CD14-positive monocyte (primary cell): ENCODE data around the gene ZMYM1. TPM values are rescaled to one million over a fixed set of nuclear protein-coding genes. Genes with fewer than 3 reads are reported as not detected.
"Not testable (repeated sequence)": the region's sequence is repeated elsewhere in the genome, so short reads cannot be mapped to it uniquely, and the experiment has no call there.

Source experiments
- DNase-seq, 3 donors: peaks; one replicate each; pipeline ENCODE4 v3.0.0-alpha.2; 2011 to 2022
- H2AFZ ChIP-seq: 2 replicates; pipeline ENCODE4 v1.6.0; 2012; ENCODE audit warnings: mild to moderate bottlenecking, low read depth, low read length, inconsistent platforms; ENCODE audit not compliant: insufficient read depth, poor library complexity, severe bottlenecking
- H3K27ac ChIP-seq, 2 donors: 1 replicate in 1 of 2; 2 replicates in 1 of 2; pipeline ENCODE4 v1.5.1; 2012 to 2013; ENCODE audit warnings: low read length in 2 of 2, control low read depth in 1 of 2, inconsistent platforms in 1 of 2, low read depth in 1 of 2, mild to moderate bottlenecking in 1 of 2
- H3K27me3 ChIP-seq, 2 donors: one replicate each; pipeline versions ENCODE4 v1.6.0 to v1.6.1; 2011 to 2013; ENCODE audit warnings: low read length in 2 of 2; ENCODE audit not compliant: control insufficient read depth in 2 of 2, insufficient read depth in 2 of 2
- H3K36me3 ChIP-seq, 2 donors: replicated peaks in 1 of 2; 1 replicate in 1 of 2; 2 replicates in 1 of 2; pipeline versions ENCODE4 v1.5.1 to v1.6.1; 2012 to 2013; ENCODE audit warnings: low read length in 2 of 2, control low read depth in 1 of 2, inconsistent platforms in 1 of 2, mild to moderate bottlenecking in 1 of 2; ENCODE audit not compliant: insufficient read depth in 2 of 2, control insufficient read depth in 1 of 2
- H3K4me1 ChIP-seq, 2 donors: 1 replicate in 1 of 2; 2 replicates in 1 of 2; pipeline versions ENCODE4 v1.5.1 to v1.6.1; 2012 to 2013; ENCODE audit warnings: low read length in 2 of 2, control low read depth in 1 of 2, inconsistent platforms in 1 of 2, mild to moderate bottlenecking in 1 of 2, moderate library complexity in 1 of 2; ENCODE audit not compliant: insufficient read depth in 2 of 2, control insufficient read depth in 1 of 2
- H3K4me2 ChIP-seq: replicated peaks from 2 replicates; pipeline ENCODE3; 2012; ENCODE audit warnings: low read length, moderate library complexity, mild to moderate bottlenecking; ENCODE audit not compliant: poor library complexity, severe bottlenecking; ENCODE audit errors: extremely low read depth
- H3K4me3 ChIP-seq, 3 experiments: fragments of 200-600 bp in 1 of 3; sonication (generic) in 1 of 3; replicated peaks in 1 of 3; 1 replicate in 2 of 3; 2 replicates in 1 of 3; pipeline ENCODE4 v1.5.1; 2011 to 2013; ENCODE audit warnings: low read length in 3 of 3, mild to moderate bottlenecking in 3 of 3, control low read depth in 2 of 3, low read depth in 2 of 3, inconsistent platforms in 1 of 3, moderate library complexity in 1 of 3
- H3K79me2 ChIP-seq: 2 replicates; pipeline ENCODE4 v1.6.0; 2012; ENCODE audit warnings: mild to moderate bottlenecking, control low read depth, inconsistent platforms, low read length, moderate library complexity; ENCODE audit not compliant: insufficient read depth
- H3K9ac ChIP-seq: 2 replicates; pipeline ENCODE4 v1.6.0; 2017; ENCODE audit warnings: low read length, mild to moderate bottlenecking; ENCODE audit not compliant: insufficient read depth, poor library complexity, severe bottlenecking
- H3K9me3 ChIP-seq, 2 donors: replicated peaks in 1 of 2; 1 replicate in 1 of 2; 2 replicates in 1 of 2; pipeline versions ENCODE4 v1.5.1 to v1.6.1; 2012 to 2013; ENCODE audit warnings: low read length in 2 of 2, control low read depth in 1 of 2; ENCODE audit not compliant: control insufficient read depth in 1 of 2, insufficient read depth in 1 of 2
- H4K20me1 ChIP-seq: 2 replicates; pipeline ENCODE4 v1.6.0; 2012; ENCODE audit warnings: mild to moderate bottlenecking, low read length, control low read depth, moderate library complexity; ENCODE audit not compliant: insufficient read depth
- H3K27ac Mint-ChIP-seq, 7 donors: one replicate each; pipeline ENCODE4 v1.8.0; 2020; ENCODE audit warnings: mild to moderate bottlenecking in 7 of 7, mixed read lengths in 7 of 7, moderate library complexity in 6 of 7, inconsistent platforms in 2 of 7
- H3K27me3 Mint-ChIP-seq, 3 donors: one replicate each; pipeline ENCODE4 v1.8.0; 2021 to 2022; ENCODE audit warnings: low read depth in 3 of 3, mild to moderate bottlenecking in 3 of 3, mixed read lengths in 3 of 3, moderate library complexity in 3 of 3, inconsistent platforms in 1 of 3
- H3K36me3 Mint-ChIP-seq, 2 donors: one replicate each; pipeline ENCODE4 v1.8.0; 2020; ENCODE audit warnings: mixed read lengths in 2 of 2, inconsistent platforms in 1 of 2, mild to moderate bottlenecking in 1 of 2
- H3K4me1 Mint-ChIP-seq: one replicate; pipeline ENCODE4 v1.8.0; 2020; ENCODE audit warnings: mild to moderate bottlenecking, mixed read lengths
- H3K4me3 Mint-ChIP-seq, 2 donors: one replicate each; pipeline ENCODE4 v1.8.0; 2020; ENCODE audit warnings: mild to moderate bottlenecking in 2 of 2, mixed read lengths in 2 of 2, moderate library complexity in 1 of 2
- H3K9me3 Mint-ChIP-seq, 7 donors: one replicate each; pipeline ENCODE4 v1.8.0; 2020 to 2022; ENCODE audit warnings: mixed read lengths in 7 of 7, mild to moderate bottlenecking in 6 of 7, moderate library complexity in 6 of 7, inconsistent platforms in 2 of 7
- WGBS: methylation state at CpG from one replicate; pipeline ENCODE4 v1.1.5; 2013; ENCODE audit warnings: missing lambda C conversion rate; ENCODE audit not compliant: insufficient coverage; 5-methylcytosine and 5-hydroxymethylcytosine counted together
- intact Hi-C, 2 donors: fragments of 100-400 bp; cut with micrococcal nuclease; formaldehyde crosslinking; loops; one replicate each; pipeline versions ENCODE4 v1.15.0 to v1.15.1; 2023
- polyA plus RNA-seq, 3 donors: library from polyadenylated mRNA; depleted of rRNA in 1 of 3; unstranded in 2 of 3; stranded (reverse) in 1 of 3; fragments of 300-500 nt in 2 of 3; fragments of >200 nt in 1 of 3; fragmentation: Illumina TruSeq in 2 of 3; gene quantifications; 1 replicate in 2 of 3; 2 replicates in 1 of 3; pipeline ENCODE4 v1.2.3, GENCODE V29; 2012 to 2021
- TF ChIP-seq, protein P1 (sequence below): fragments of 200-600 bp; IDR thresholded peaks from one replicate; pipeline ENCODE4 v1.8.0; 2022; ENCODE audit warnings: antibody characterized with exemption, mild to moderate bottlenecking

The ZMYM1 gene
- polyA plus RNA-seq, 3 donors, result 3.4 to 6.1 (median 4.5) TPM

DNA sequence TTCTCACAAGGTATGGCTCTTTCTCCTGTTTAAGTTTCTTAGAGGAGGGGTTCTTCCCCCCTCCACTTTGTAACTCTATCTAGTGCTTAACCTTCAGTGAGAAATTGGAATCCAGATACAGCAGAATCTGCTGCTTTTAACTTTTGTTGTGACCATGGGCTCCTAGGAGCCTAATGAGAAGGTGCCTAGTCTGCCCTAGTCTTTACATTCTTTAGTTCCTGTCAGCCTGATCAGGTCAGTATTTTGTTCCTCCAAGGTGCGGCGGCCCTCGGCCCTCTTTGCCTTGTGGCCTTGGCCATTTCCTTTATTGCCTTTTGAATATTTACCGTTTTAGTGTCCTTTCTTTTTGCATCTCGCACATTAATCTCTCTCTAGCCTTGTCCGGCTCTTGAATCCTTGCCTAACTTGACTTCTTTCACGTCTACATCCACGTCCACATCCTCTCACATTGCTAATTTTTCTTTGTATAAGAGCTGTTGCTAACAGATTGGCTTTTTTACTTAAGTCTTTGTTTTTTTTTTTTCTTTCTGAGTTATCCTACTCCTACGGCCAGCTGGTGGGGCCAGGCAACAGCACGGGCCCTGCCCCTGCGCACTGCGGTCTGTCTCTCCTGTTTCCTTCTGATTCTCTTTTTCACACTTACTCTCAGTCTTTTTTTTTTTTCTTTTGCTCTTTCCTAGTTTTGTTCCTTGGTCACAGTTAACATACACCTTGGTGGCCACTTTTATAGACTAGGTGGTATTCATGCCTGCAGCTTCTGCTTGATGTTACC is 64.7 kb downstream of the ZMYM1 start:
- intact Hi-C loops, result no loop called here
- 94% methylated on average over 8 of the region's 12 CpGs for WGBS
- TF ChIP-seq, protein P1, sequence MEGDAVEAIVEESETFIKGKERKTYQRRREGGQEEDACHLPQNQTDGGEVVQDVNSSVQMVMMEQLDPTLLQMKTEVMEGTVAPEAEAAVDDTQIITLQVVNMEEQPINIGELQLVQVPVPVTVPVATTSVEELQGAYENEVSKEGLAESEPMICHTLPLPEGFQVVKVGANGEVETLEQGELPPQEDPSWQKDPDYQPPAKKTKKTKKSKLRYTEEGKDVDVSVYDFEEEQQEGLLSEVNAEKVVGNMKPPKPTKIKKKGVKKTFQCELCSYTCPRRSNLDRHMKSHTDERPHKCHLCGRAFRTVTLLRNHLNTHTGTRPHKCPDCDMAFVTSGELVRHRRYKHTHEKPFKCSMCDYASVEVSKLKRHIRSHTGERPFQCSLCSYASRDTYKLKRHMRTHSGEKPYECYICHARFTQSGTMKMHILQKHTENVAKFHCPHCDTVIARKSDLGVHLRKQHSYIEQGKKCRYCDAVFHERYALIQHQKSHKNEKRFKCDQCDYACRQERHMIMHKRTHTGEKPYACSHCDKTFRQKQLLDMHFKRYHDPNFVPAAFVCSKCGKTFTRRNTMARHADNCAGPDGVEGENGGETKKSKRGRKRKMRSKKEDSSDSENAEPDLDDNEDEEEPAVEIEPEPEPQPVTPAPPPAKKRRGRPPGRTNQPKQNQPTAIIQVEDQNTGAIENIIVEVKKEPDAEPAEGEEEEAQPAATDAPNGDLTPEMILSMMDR, result no peak
- Mint-ChIP-seq H3K27me3 (peaks cover 0 to 7% (median 2%) of the 10 kb centered on the region in 3 donors), H3K4me3 (no peak overlapping the region), H3K9me3 (peaks cover 0 to 2% (median 0%) of the 10 kb centered on the region in 7 donors), H3K4me1 (no peaks in the 10 kb centered on the region), H3K36me3 (no peaks in the 10 kb centered on the region), H3K27ac (no peak overlapping the region)
- no peak overlapping the region for H2AFZ ChIP-seq
- no peak overlapping the region for H3K4me2 ChIP-seq
- no peak for DNase-seq
- no peaks in the 10 kb centered on the region for H3K36me3 ChIP-seq
- H3K4me1 ChIP-seq, result no peaks in the 10 kb centered on the region
- no peaks in the 10 kb centered on the region for H3K9me3 ChIP-seq
- no peak overlapping the region for H3K4me3 ChIP-seq
- no peak overlapping the region for H3K27ac ChIP-seq
- no peaks in the 10 kb centered on the region for H4K20me1 ChIP-seq
- no peaks in the 10 kb centered on the region for H3K79me2 ChIP-seq
- no peak overlapping the region for H3K9ac ChIP-seq
- no peaks in the 10 kb centered on the region for H3K27me3 ChIP-seq

DNA sequence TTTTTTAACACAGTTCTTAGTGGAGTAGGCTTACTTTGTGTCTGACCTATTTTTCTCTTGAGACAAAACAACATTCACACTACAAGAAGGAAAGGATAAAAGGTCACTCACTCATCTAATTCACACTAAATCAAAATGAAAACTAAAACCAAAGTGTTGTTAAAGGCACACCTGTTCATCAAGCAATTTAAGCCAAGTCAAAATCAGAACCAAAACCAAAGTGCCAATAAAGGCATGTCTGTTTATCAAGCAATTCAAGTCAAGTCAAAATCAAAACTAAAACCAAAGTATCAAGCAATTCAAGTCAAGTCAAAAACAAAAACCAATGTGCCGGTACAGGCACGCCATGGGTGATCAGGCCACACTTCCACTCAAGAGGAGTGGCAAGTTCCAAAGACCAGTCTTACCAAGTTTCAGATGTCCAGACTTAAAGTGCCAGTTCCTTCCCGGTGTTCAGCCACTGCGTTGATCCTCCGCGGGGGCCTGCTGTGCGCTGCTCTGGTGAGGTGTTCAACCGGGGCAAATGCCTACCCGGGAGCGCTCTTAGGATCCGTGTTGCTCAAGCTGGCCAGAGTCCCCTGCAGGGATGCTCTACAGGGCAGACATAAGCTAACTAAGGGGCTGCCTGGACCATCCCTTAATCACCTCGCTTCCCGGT is 66.8 kb downstream of the ZMYM1 start:
- H3K36me3 ChIP-seq, DNase-seq, intact Hi-C loops, H3K27ac ChIP-seq, H3K9ac ChIP-seq, H3K4me1 ChIP-seq, H3K27ac Mint-ChIP-seq, H3K36me3 Mint-ChIP-seq, H3K9me3 ChIP-seq, H3K27me3 Mint-ChIP-seq, H3K9me3 Mint-ChIP-seq, H3K79me2 ChIP-seq, H3K4me2 ChIP-seq, H3K27me3 ChIP-seq, H3K4me3 ChIP-seq, H3K4me3 Mint-ChIP-seq, H2AFZ ChIP-seq, H4K20me1 ChIP-seq, H3K4me1 Mint-ChIP-seq: not testable (repeated sequence)
- WGBS, result 95% methylated on average over 11 of the region's 13 CpGs
